Stimulated activated CD4-positive, alpha-beta T cell treated with anti-CD3 and anti-CD28 coated beads, Interleukin-12 subunit alpha, Interleukin-12 subunit beta, amount 100 ng/mL, for 24 hours (primary cell): ENCODE data around the gene POLN.

Experiments
- DNase-seq, 2 experiments: peaks; one replicate each; pipeline ENCODE4 v3.0.0-alpha.2; 2020; ENCODE audit warnings: low read depth in 2 of 2

The POLN gene

DNA sequence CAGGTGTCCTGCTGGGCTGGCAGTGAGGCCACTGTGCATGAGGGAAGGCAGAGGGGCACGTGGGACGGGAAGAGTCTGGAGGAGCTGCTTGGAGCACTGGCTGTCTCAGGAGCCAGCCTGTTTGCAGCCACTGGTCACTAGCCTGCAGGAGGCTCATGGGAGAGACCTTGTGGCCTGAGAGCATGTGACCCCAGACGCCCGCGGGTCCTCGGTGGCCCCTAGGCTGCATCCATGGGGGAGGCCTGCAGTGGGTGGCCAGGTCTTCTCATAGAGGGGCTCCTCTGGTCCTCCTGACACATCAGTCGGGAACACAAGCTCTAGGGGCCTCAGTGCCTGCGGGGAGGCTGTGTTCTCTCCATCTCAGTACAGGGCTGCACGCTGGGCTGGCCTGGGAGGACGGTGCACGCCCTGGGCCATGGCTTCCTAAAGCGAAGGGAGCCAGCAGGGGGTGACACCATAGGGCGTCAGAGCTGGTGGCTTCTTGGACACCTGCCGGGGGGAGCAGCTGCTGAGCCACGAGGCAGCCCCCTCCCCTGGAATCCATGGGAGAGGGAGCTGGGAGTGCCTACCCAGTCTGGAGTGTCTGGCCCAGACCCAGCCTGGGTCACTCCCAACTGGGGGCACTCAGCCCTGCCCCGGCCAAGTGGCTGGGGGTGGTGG, 170.5 kb downstream of the POLN start:
- DNase-seq = no peak

DNA sequence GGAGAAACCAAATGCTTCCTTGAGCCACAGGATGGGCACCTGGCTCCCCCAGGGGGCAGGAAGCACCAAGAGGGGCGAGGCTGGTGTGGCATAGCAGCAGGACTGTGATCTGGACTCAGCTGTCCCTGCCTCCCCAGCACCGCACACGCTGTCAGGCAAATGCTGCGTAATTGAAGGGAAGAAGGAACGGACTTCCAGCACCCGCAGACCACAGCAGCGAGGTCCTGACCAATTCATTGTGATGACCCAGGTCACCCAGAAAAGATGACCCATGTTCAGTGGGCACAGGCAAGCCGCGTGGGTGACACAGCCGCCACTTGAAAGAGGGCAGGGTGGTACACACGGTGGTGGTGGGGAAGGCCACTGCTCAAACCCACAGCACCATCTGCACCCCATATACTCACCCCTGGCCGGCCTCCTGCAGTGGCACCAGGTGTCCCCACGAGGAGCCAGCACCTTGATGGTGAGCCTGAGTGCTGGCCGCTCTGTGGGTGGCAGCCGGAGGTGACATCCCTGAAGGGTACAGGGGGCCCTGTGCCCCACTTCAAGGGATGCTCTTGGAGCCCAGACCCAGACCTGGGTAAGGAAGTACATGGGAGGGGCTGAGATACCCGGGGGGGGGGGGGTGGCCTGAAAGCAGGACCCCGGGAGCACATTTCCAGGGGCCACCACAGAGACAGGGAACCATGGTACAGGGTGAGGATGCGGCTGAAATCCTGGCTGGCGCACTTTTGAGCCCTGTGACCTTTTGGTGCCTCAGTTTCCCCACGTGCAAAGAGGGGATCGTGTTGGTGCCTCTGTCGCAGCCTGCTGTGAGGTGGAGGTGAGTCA, 171.3 kb downstream of the POLN start:
- no peak for DNase-seq

DNA sequence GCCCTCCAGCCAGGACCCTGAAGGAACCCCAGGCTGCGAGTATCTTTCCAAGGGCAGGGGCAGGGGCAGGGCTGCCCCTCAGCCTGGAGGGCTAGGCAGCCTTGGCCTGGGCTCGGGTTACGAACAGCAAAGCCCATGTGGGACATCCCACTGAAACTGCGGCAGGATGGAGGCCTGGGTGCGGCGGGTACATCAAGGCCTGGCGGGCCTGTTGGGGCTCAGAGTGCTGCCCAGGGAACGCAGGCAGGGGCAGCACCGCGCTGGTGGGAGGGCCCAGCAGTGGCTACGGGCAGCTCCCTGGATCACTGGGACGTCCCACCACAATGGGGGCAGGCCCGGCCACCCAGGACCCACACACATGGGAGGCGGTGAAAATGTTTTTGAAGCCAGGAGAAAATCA, 171.9 kb downstream of the POLN start:
- DNase-seq = no peak

DNA sequence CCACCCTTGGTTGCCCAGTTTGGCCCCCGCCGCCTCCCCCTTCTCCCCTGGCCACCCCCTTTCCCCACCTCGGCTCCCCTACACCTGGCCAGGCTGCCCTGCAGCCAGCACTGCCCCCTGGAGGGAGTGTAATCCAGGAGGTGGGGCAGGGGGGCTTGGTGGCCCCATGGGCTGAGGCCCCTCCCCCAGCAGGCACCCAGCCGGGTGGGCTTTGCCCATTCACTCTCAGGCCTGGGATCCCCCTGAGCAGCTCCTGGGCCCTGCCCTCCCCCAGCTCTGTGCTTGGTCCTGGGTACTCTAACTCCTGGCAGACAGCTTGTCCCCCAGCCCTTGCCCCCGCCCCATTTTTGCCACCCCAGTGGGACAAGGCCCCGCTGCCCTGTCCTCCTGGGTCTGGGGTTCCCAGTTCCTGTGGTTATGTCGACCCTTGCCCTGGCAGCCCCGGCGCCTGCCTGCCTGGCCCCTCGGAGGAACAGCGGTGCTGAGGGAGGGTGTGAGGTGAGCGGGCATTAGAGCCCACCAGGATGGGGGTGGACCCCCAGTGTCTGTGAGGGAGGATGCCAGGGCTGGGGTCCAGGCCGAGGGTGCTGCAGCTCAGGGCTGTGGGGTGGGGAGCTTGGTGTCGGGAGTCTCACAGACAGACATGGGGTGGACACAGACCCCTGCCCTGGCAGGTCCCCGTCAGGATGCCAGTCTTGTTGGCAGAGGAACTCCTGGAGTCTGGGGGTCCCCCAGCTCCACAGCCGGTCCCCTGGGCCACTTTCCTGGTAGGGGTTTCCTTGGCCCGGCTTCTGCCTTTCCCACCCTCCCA, 172.6 kb downstream of the POLN start:
- no peak for DNase-seq

DNA sequence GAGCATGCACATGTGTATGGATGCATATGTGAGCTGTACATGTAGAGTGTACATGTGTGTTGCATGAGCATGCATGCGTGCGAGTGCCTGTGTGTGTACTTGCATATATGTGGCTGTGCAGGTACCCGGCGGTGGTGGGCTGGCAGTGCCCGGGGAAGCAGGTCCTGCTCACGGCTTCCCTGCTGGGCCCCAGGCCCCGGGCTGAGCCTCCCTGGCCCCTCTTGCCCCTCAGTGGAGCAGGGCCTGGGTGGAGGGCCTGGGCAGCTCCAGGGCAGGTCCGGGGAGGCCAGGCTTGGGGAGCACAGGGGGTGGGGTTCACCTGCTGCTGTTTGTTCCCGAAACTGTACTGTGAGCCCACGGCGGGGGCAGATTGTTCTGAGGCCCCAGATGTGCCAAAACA, 173.4 kb downstream of the POLN start:
- no peak for DNase-seq

DNA sequence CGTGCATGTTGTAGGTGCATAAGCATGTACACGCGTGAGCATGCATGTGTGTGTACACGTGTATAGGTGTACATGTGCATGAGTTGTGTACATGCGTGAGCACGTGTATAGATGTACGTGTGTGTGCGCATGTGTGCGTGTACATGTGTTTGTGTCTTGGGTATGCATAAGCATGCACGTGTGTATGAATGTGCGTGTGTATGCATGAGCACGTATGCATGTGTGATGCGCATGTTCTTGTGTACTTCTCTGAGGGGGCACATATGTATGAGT, 173.8 kb downstream of the POLN start:
- DNase-seq = no peak

DNA sequence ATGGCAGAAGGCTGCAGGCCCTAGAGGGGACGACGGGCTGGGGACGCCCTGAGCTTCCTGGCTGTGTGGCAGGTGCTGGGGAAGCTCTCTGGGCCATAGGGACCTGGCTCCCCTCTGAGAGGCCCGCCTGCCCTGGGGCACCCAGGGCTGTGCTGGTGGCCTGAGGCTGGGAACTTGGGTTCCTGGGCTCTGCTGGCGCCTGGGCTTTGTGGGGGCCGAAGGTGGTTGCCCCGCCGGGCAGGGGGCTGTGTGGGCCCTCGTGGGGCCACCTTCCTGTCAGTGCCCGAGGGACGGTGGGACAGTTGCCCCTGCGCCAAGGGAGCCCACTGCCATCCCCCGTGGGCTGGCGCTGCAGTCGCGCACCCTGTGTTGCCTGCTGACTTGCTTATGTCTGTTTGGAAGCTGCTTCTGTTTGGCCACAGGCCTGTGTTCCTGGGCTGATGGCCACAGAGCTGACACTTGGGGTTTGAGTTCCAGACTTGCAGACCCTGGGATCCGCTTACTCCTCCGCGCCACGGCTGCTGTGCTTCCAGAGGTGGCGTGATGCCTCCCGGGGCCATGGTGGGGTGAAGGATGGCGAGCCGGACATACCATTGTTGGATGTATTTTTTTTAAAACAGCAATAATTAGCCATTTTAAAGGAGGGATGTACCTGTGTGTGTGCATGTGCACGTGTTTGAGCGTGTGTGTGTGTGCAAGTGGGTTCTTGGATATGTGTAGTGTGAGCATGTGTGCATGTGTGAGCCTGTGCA, 174.3 kb downstream of the POLN start:
- DNase-seq = no peak

DNA sequence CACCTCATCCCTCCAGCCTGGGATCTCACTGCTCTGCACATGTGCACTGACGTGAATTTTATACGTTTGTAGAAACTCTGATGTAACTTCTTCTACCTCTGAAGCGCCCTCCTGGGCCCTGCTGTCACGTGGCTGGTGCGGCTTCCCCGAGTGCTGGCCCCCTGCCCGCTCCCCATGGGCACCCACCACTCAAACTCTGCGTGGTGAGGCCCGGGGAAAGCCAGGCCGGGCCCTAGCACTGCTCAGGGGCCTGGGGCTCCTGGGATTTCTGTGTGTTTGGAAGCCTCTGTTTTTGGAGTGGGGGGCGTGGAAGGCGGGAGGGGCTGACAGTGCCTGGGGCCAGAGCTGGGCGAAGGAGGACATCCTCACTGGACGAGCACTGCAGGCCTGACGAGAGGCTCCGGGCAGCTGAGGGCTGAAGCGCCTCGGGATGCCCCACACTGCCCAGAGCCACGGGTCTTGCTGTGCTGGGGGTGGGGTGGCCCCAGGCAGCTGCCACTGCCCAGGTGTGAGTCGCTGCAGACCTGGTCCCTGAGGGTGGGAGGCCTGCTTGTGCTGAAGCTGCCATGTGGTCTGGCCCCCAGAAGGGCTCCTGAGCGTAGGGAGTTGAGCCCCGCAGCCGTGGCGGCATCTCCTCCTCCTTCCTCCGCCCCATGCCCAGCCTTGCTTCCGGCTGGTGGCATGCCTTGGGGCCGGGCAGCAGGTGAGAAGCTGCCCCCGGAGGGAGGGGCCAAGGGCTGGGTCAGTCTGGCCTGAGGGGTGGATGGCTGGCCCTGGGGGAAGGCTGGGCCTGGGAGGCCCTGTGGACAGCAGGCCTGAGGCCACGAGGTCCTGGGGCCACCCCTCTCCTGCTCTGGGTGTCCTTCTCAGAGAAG, 175.1 kb downstream of the POLN start:
- no peak for DNase-seq

DNA sequence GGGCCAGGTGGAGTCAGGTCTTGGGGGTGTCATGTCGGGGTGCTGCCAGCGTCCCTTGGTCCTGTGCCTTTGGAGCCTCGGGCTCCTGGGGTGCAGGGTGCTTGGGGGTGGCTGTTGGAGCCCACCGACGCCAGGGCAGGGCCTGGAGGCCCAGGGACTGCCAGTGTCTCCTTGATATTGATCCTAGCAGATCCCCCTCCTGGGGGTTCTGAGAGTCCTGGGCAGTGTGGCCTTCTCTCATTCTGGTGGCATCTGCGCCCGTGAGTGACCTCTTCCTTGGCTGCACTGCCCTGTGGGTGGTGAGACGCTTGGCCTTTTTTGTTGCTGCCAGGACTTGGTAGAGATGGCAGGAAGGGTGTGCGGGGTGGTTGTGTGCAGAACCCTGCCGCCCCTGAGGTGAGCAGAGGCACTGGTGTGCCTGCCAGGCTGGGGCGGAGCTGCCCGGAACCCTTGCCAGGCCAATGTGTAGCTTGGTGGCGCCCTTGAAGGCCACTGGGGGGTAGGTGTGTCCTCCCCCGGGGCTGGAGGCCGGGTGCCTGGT, 175.8 kb downstream of the POLN start:
- no peak for DNase-seq

GRCh38 chr4:2065106-2065930, 176.6 kb downstream of the POLN start:
- no peak for DNase-seq

- DNase-seq = no peak
These were observed 177.5 kb downstream of the POLN start for GRCh38 chr4:2064276-2064991.

- DNase-seq = no peak
These were observed 178.2 kb downstream of the POLN start for GRCh38 chr4:2063557-2064275.

- DNase-seq = no peak
These were observed 179.0 kb downstream of the POLN start for GRCh38 chr4:2062808-2063524.

GRCh38 chr4:2062168-2062807, 179.6 kb downstream of the POLN start:
- DNase-seq = no peak

- no peak for DNase-seq
These were observed 180.5 kb downstream of the POLN start for GRCh38 chr4:2061186-2062131.

DNA sequence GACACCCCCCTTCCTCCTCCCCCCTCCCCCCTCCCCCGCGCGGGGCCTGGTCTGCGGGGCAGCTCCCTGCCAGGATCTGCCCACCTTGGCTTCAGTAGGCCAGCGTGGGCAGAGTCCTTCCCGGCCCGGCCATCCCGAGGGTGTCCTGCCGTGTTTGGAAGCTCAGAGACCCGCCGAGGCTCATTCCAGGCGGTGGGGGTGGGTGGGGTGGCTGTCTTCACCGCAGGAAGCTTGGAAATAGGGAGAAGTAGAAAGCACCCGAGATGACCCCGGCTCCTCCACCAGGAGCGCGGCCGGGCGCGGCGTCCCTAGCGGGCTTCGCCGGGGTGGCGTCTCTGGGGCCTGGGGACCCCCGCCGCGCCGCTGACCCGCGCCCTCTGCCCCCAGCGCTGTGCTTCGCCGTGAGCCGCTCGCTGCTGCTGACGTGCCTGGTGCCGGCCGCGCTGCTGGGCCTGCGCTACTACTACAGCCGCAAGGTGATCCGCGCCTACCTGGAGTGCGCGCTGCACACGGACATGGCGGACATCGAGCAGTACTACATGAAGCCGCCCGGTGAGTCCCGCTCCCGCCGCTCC, 181.2 kb downstream of the POLN start:
- DNase-seq = no peak
